Stimulated activated CD4-positive, alpha-beta T cell treated with anti-CD3 and anti-CD28 coated beads, Interleukin-4, amount 100 ng/mL, for 1 hour (primary cell): ENCODE measurements around the gene STIM1.

Experiments used
- DNase-seq: peaks from one replicate; pipeline ENCODE4 v3.0.0-alpha.2; 2020

STIM1 gene

GRCh38 chr11:3925513-3925912 lies 70.0 kb downstream of the STIM1 start:
- no peak for DNase-seq

- no peak for DNase-seq
Observed at GRCh38 chr11:3926458-3927095, 71.1 kb downstream of the STIM1 start.

GRCh38 chr11:3927129-3927796 lies 71.8 kb downstream of the STIM1 start:
- DNase-seq = no peak

GRCh38 chr11:3929232-3929631 lies 73.8 kb downstream of the STIM1 start:
- no peak for DNase-seq

- no peak for DNase-seq
Observed at GRCh38 chr11:3929649-3930048, 74.2 kb downstream of the STIM1 start.

GRCh38 chr11:3932698-3933097 lies 77.2 kb downstream of the STIM1 start:
- DNase-seq = no peak

GRCh38 chr11:3933165-3933628 lies 77.7 kb downstream of the STIM1 start:
- no peak for DNase-seq

- no peak for DNase-seq
Observed at GRCh38 chr11:3934658-3935057, 79.2 kb downstream of the STIM1 start.

GRCh38 chr11:3936517-3936916 lies 81.1 kb downstream of the STIM1 start:
- DNase-seq = no peak

GRCh38 chr11:3939211-3939610 lies 83.7 kb downstream of the STIM1 start:
- DNase-seq = no peak

GRCh38 chr11:3939651-3940190 lies 84.3 kb downstream of the STIM1 start:
- no peak for DNase-seq

- DNase-seq = no peak
Observed at GRCh38 chr11:3942160-3942955, 86.9 kb downstream of the STIM1 start.

GRCh38 chr11:3942956-3943497 lies 87.6 kb downstream of the STIM1 start:
- DNase-seq = no peak

GRCh38 chr11:3944198-3944597 lies 88.7 kb downstream of the STIM1 start:
- no peak for DNase-seq

GRCh38 chr11:3946455-3947017 lies 91.1 kb downstream of the STIM1 start:
- DNase-seq = no peak

GRCh38 chr11:3947061-3947460 lies 91.6 kb downstream of the STIM1 start:
- no peak for DNase-seq

- no peak for DNase-seq
Observed at GRCh38 chr11:3949125-3949524, 93.7 kb downstream of the STIM1 start.

GRCh38 chr11:3950996-3951660 lies 95.7 kb downstream of the STIM1 start:
- DNase-seq = no peak

GRCh38 chr11:3952715-3953114 lies 97.3 kb downstream of the STIM1 start:
- no peak for DNase-seq

- no peak for DNase-seq
Observed at GRCh38 chr11:3953327-3953726, 97.9 kb downstream of the STIM1 start.

- no peak for DNase-seq
Observed at GRCh38 chr11:3954448-3955298, 99.2 kb downstream of the STIM1 start.

GRCh38 chr11:3955299-3955665 lies 99.8 kb downstream of the STIM1 start:
- no peak for DNase-seq
